ENCODE measurements around the gene FEZF2. TPM values are rescaled to one million over a fixed set of nuclear protein-coding genes. Genes with fewer than 3 reads are reported as not detected.

Gene FEZF2
- polyA plus RNA-seq, 2 of the 4 experiments (the other 2 are of a cell fraction) = not detected

DNA sequence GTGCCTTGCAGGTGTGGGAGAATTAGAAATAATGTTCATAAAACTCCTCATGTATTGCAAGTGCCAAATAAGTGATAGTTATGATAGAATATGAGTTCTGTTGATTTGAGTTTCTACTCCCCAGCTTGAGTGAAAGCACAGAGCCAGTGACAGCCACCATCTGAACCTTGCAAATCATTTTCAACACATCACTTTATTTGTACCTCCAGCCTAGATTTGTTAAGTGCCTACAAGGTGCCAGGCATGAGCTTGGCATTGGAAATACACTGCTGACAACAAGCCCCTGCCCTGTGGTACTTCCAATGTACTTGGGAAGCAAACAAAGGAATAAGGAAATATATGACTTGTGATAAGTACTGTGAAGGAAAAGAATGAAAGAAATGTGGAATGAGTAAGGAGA is 17.0 kb downstream of the FEZF2 start:
- FAIRE-seq = no peak
- H3K27ac ChIP-seq = no peak overlapping the region
- POLR2A ChIA-PET = no interaction called here

DNA sequence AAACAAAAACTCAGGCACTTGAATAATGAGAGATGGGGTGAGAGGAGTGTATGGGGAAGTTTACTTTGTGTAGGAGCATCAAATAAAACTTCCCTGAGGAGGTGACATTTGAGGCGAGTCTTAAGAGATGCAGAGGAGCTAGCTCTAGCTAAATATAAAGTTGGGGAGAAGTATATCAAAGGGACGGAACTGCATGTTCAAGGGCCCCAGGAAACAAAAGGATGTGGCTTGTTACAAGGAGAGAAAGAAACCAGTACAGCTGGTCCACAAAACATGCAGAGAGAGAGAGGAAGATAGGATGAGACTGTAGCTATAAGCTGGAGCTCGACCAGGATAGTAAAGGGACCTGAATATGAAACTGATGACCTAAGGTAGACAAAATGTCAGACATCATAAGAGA is 17.6 kb downstream of the FEZF2 start:
- DNase-seq (ENCODE audit: low read depth in 1 of 2, low spot score in 1 of 2) = no peak
- Histone ChIP-seq H3K4me1 (no peaks in the 10 kb centered on the region), H3K27ac (no peak overlapping the region), H3K4me3 (no peak overlapping the region), H3K4me2 (no peak overlapping the region), H3K9me3 (no peaks in the 10 kb centered on the region)
- POLR2A ChIA-PET = no interaction called here
- WGBS (ENCODE audit: missing lambda C conversion rate) = 2% methylated on average over 3 of the region's 3 CpGs
- no peak for FAIRE-seq
- TF ChIP-seq, protein P1, sequence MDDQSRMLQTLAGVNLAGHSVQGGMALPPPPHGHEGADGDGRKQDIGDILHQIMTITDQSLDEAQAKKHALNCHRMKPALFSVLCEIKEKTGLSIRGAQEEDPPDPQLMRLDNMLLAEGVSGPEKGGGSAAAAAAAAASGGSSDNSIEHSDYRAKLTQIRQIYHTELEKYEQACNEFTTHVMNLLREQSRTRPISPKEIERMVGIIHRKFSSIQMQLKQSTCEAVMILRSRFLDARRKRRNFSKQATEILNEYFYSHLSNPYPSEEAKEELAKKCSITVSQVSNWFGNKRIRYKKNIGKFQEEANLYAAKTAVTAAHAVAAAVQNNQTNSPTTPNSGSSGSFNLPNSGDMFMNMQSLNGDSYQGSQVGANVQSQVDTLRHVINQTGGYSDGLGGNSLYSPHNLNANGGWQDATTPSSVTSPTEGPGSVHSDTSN (IDR thresholded peaks at IDR 0.05) = no peak
- no peak for TF ChIP-seq NFE2L2 (conservative IDR thresholded peaks at IDR 0.05; ENCODE audit: low read length)
- TF ChIP-seq KDM1A (IDR thresholded peaks at IDR 0.05; ENCODE audit: low read depth) = no peak
- TF ChIP-seq POLR2A (IDR thresholded peaks at IDR 0.05; ENCODE audit: low read length) = no peak
- TF ChIP-seq EHF (CRISPR knock-in tag; IDR thresholded peaks at IDR 0.05) = no peak
- TF ChIP-seq, protein P2, sequence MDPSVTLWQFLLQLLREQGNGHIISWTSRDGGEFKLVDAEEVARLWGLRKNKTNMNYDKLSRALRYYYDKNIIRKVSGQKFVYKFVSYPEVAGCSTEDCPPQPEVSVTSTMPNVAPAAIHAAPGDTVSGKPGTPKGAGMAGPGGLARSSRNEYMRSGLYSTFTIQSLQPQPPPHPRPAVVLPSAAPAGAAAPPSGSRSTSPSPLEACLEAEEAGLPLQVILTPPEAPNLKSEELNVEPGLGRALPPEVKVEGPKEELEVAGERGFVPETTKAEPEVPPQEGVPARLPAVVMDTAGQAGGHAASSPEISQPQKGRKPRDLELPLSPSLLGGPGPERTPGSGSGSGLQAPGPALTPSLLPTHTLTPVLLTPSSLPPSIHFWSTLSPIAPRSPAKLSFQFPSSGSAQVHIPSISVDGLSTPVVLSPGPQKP (IDR thresholded peaks at IDR 0.05; ENCODE audit: low read depth, low read length) = no peak
- no peak for TF ChIP-seq TFCP2L1 (CRISPR knock-in tag; IDR thresholded peaks at IDR 0.05)
- TF ChIP-seq CEBPB (IDR thresholded peaks at IDR 0.05) = no peak
- no peak for TF ChIP-seq RAD21 (conservative IDR thresholded peaks at IDR 0.05 in 1 of 2, IDR thresholded peaks at IDR 0.05 in 1 of 2)
- no peak for TF ChIP-seq GATA3 (IDR thresholded peaks at IDR 0.05; ENCODE audit: borderline replicate concordance)
- TF ChIP-seq, protein P3, sequence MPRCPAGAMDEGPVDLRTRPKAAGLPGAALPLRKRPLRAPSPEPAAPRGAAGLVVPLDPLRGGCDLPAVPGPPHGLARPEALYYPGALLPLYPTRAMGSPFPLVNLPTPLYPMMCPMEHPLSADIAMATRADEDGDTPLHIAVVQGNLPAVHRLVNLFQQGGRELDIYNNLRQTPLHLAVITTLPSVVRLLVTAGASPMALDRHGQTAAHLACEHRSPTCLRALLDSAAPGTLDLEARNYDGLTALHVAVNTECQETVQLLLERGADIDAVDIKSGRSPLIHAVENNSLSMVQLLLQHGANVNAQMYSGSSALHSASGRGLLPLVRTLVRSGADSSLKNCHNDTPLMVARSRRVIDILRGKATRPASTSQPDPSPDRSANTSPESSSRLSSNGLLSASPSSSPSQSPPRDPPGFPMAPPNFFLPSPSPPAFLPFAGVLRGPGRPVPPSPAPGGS (IDR thresholded peaks at IDR 0.05) = no peak
- TF ChIP-seq TP53 (CRISPR knock-in tag; IDR thresholded peaks at IDR 0.05) = no peak
- TF ChIP-seq SREBF2 (IDR thresholded peaks at IDR 0.05) = no peak
- no peak for ATAC-seq
- CTCF ChIA-PET = no interaction called here

More for the DNA sequence above, 17.0 kb downstream of the FEZF2 start:
- Histone ChIP-seq H3K4me2 (no peak overlapping the region), H3K4me3 (no peak overlapping the region), H3K9me3 (no peaks in the 10 kb centered on the region), H3K4me1 (no peaks in the 10 kb centered on the region)
- CTCF ChIA-PET = no interaction called here
- ATAC-seq (no peak), DNase-seq (ENCODE audit: low read depth in 1 of 2, low spot score in 1 of 2) (no peak)
- TF ChIP-seq HOXA7 (CRISPR knock-in tag; IDR thresholded peaks at IDR 0.05) (no peak), RFX5 (IDR thresholded peaks at IDR 0.05) (no peak)

DNA sequence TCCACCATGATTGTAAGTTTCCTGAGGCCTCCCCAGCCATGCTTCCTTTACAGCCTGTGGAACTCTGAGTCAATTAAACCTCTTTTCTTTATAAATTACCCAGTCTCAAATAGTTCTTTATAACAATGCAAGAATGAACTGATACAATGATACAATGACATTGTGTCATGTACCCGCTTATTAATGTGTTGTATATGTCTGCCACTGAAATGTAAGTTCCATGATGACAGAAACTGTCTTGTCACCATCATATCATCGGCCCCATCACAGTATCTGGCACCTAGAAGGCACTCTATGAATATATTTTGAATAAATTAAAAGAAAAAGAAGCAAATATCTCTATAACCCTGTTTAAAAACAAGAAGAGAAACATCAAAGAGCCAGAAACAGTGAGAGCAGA is 29.6 kb downstream of the FEZF2 start:
- DNase-seq (ENCODE audit: low read depth in 1 of 2, low spot score in 1 of 2) (no peak), FAIRE-seq (no peak), ATAC-seq (no peak)
- POLR2A ChIA-PET = no interaction called here
- WGBS (ENCODE audit: missing lambda C conversion rate) = 0% methylated on average over 2 of the region's 2 CpGs
- Histone ChIP-seq H3K4me3 (no peak overlapping the region), H3K4me1 (no peaks in the 10 kb centered on the region), H3K4me2 (no peak overlapping the region), H3K9me3 (no peaks in the 10 kb centered on the region), H3K27ac (no peak overlapping the region)
- CTCF ChIA-PET = no interaction called here
- TF ChIP-seq, protein P4, sequence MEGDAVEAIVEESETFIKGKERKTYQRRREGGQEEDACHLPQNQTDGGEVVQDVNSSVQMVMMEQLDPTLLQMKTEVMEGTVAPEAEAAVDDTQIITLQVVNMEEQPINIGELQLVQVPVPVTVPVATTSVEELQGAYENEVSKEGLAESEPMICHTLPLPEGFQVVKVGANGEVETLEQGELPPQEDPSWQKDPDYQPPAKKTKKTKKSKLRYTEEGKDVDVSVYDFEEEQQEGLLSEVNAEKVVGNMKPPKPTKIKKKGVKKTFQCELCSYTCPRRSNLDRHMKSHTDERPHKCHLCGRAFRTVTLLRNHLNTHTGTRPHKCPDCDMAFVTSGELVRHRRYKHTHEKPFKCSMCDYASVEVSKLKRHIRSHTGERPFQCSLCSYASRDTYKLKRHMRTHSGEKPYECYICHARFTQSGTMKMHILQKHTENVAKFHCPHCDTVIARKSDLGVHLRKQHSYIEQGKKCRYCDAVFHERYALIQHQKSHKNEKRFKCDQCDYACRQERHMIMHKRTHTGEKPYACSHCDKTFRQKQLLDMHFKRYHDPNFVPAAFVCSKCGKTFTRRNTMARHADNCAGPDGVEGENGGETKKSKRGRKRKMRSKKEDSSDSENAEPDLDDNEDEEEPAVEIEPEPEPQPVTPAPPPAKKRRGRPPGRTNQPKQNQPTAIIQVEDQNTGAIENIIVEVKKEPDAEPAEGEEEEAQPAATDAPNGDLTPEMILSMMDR (IDR thresholded peaks at IDR 0.05) = no peak
- TF ChIP-seq POLR2A (IDR thresholded peaks at IDR 0.05; ENCODE audit: low read length) = no peak
- TF ChIP-seq MYC (IDR thresholded peaks at IDR 0.05; ENCODE audit: borderline replicate concordance, low read length) = no peak
- TF ChIP-seq EHF (CRISPR knock-in tag; IDR thresholded peaks at IDR 0.05) = no peak
- TF ChIP-seq FOSB (CRISPR knock-in tag; IDR thresholded peaks at IDR 0.05) = no peak
- TF ChIP-seq EP300 (IDR thresholded peaks at IDR 0.05) = no peak
- no peak for TF ChIP-seq FOSL2 (IDR thresholded peaks at IDR 0.05)
- TF ChIP-seq FOSL2 (CRISPR knock-in tag; IDR thresholded peaks at IDR 0.05) = no peak
- TF ChIP-seq RCOR1 (IDR thresholded peaks at IDR 0.05; ENCODE audit: low read depth, low read length) = no peak
- TF ChIP-seq, protein P1 (IDR thresholded peaks at IDR 0.05) = no peak
- no peak for TF ChIP-seq BHLHE40 (IDR thresholded peaks at IDR 0.05; ENCODE audit: low read depth, low read length)
- TF ChIP-seq HOXB5 (CRISPR knock-in tag; IDR thresholded peaks at IDR 0.05) = no peak
- TF ChIP-seq MAZ (IDR thresholded peaks at IDR 0.05; ENCODE audit: borderline replicate concordance, low read depth, low read length) = no peak
- no peak for TF ChIP-seq GATA3 (IDR thresholded peaks at IDR 0.05; ENCODE audit: borderline replicate concordance)
- no peak for TF ChIP-seq SMC3 (IDR thresholded peaks at IDR 0.05)

All from A549 (cell line).